Measurements from ENCODE around the gene TMEM117. TPM values are rescaled to one million over a fixed set of nuclear protein-coding genes. Genes with fewer than 3 reads are reported as not detected.

The TMEM117 gene
- total RNA-seq, 4 donors from 2014 or later: 16.9 to 24.9 (median 21.1) TPM

DNA sequence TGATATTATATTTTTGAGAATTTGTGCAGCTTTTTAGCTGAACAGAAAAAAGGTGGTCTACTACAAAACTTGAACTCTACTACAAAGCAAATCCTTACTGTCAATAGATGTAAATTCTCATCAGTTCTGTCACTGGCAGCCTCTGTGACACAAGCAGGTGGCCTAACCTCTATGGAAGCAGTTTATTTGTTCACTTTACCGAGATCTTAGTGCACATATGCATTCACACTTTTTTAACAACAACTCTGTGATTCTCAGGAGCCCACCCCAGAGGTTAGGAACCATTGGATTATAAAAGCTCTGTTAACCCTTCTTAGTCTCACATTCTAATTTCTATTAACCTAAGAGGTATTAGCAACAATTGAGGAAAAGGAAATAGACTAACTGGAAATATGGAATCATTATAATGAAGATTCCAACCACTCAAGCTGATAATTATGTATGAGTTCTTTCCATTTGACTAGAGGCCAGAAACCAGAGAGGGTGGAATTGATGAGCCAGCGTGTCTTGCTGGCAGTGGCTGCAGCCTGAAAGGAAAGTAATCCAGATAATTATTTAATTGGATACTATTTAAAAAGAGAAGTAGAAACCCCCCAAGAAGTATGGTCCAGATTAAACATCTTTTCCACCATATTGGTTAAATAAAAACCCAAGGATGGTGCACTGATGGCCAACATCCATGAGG is 451.1 kb downstream of the TMEM117 start:
- Histone ChIP-seq H3K27me3 (no peaks in the 10 kb centered on the region), H3K27ac (no peak overlapping the region), H3K4me3 (no peak overlapping the region), H3K9me3 (peaks cover 0 to 12% (median 4%) of the 10 kb centered on the region in 4 donors), H3K4me1 (peaks cover 0 to 3% (median 0%) of the 10 kb centered on the region in 4 donors), H3K36me3 (no peaks in the 10 kb centered on the region)
- 67 to 91% methylated on average over 2 of the region's 2 CpGs for WGBS, 2 donors
- TF ChIP-seq, protein P1, sequence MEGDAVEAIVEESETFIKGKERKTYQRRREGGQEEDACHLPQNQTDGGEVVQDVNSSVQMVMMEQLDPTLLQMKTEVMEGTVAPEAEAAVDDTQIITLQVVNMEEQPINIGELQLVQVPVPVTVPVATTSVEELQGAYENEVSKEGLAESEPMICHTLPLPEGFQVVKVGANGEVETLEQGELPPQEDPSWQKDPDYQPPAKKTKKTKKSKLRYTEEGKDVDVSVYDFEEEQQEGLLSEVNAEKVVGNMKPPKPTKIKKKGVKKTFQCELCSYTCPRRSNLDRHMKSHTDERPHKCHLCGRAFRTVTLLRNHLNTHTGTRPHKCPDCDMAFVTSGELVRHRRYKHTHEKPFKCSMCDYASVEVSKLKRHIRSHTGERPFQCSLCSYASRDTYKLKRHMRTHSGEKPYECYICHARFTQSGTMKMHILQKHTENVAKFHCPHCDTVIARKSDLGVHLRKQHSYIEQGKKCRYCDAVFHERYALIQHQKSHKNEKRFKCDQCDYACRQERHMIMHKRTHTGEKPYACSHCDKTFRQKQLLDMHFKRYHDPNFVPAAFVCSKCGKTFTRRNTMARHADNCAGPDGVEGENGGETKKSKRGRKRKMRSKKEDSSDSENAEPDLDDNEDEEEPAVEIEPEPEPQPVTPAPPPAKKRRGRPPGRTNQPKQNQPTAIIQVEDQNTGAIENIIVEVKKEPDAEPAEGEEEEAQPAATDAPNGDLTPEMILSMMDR (IDR thresholded peaks at IDR 0.05): no peak
- TF ChIP-seq POLR2A (IDR thresholded peaks at IDR 0.05) (no peak), EP300 (IDR thresholded peaks at IDR 0.05) (no peak)
- DNase-seq (ENCODE audit: low spot score in 2 of 2): no peak

GRCh38 chr12:44287545-44287944 is 451.7 kb downstream of the TMEM117 start:
- DNase-seq (ENCODE audit: low spot score in 2 of 2): no peak
- peaks cover 0 to 12% (median 4%) of the 10 kb centered on the region in 4 donors for H3K9me3 ChIP-seq
- H3K27me3 ChIP-seq: no peaks in the 10 kb centered on the region
- no peak overlapping the region for H3K27ac ChIP-seq
- no peak overlapping the region for H3K4me3 ChIP-seq
- no peak for TF ChIP-seq POLR2A (IDR thresholded peaks at IDR 0.05)
- no peak for TF ChIP-seq EP300 (IDR thresholded peaks at IDR 0.05)
- TF ChIP-seq, protein P1 (IDR thresholded peaks at IDR 0.05): no peak
- no peaks in the 10 kb centered on the region for H3K36me3 ChIP-seq
- peaks cover 0 to 3% (median 0%) of the 10 kb centered on the region in 4 donors for H3K4me1 ChIP-seq

GRCh38 chr12:44294649-44295048 is 458.8 kb downstream of the TMEM117 start:
- DNase-seq (ENCODE audit: low spot score in 2 of 2): no peak
- no peak for TF ChIP-seq EP300 (IDR thresholded peaks at IDR 0.05)
- TF ChIP-seq, protein P1 (IDR thresholded peaks at IDR 0.05): no peak
- TF ChIP-seq POLR2A (IDR thresholded peaks at IDR 0.05): no peak
- H3K9me3 ChIP-seq: peaks cover 0 to 44% (median 9%) of the 10 kb centered on the region in 4 donors
- H3K27me3 ChIP-seq: no peaks in the 10 kb centered on the region
- peaks cover 0 to 5% (median 0%) of the 10 kb centered on the region in 3 donors for H3K36me3 ChIP-seq
- H3K27ac ChIP-seq: no peak overlapping the region
- no peaks in the 10 kb centered on the region for H3K4me1 ChIP-seq
- H3K4me3 ChIP-seq: no peak overlapping the region
- WGBS, 2 donors: 88 to 89% methylated on average over 1 of the region's 1 CpG

- H3K27ac ChIP-seq: no peak overlapping the region
- H3K9me3 ChIP-seq: peaks cover 0 to 34% (median 5%) of the 10 kb centered on the region in 4 donors
- H3K27me3 ChIP-seq: no peaks in the 10 kb centered on the region
- WGBS, 2 donors: 94 to 95% methylated on average over 4 of the region's 4 CpGs
- TF ChIP-seq, protein P1 (IDR thresholded peaks at IDR 0.05): no peak
- TF ChIP-seq EP300 (IDR thresholded peaks at IDR 0.05): no peak
- no peak for TF ChIP-seq POLR2A (IDR thresholded peaks at IDR 0.05)
- no peak overlapping the region for H3K4me3 ChIP-seq
- H3K36me3 ChIP-seq: peaks cover 0 to 5% (median 0%) of the 10 kb centered on the region in 3 donors
- no peak for DNase-seq (ENCODE audit: low spot score in 2 of 2)
- H3K4me1 ChIP-seq: no peaks in the 10 kb centered on the region
Observed at GRCh38 chr12:44295958-44296623, 460.2 kb downstream of the TMEM117 start.

DNA sequence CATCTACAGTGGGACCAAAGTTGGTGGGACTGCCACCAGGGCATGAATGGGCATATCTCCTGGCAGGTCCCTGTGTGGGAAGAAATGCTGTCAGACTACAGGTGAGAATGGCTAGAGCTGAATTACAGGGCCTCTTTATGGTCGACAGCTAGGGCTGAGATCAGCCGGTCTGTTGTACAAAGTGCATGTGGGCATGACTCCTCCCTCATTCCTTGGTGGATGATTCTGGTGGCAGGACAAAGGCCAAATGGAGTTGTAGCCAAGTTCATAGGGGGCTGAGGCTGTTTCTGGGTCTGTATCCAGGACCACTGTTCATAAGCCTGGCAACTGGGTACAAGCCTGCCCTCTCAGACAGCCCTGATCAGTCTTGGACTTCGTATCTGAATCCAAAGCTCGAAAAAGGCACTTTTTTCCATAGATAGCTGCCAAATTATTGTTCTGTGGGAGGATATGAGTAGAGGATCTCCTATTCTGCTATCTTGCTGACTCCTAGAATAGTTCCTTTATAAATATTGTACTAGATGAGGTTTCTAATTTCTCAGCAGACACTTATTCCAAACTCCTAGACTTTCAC is 460.8 kb downstream of the TMEM117 start:
- DNase-seq (ENCODE audit: low spot score in 2 of 2): no peak
- Histone ChIP-seq H3K27ac (no peak overlapping the region), H3K4me1 (no peaks in the 10 kb centered on the region), H3K36me3 (peaks cover 0 to 5% (median 0%) of the 10 kb centered on the region in 3 donors), H3K9me3 (peaks cover 0 to 34% (median 5%) of the 10 kb centered on the region in 4 donors), H3K4me3 (no peak overlapping the region), H3K27me3 (no peaks in the 10 kb centered on the region)
- TF ChIP-seq POLR2A (IDR thresholded peaks at IDR 0.05) (no peak), EP300 (IDR thresholded peaks at IDR 0.05) (no peak)
- TF ChIP-seq, protein P1 (IDR thresholded peaks at IDR 0.05): no peak
- 78 to 87% methylated on average over 4 of the region's 4 CpGs for WGBS, 2 donors

Measured in tibial nerve (tissue), 4 donors.